Fibroblast of skin of left biceps (primary cell): Measurements from ENCODE around the gene CACNA2D3.
A peak's percentile ranks its signal among the peaks of the same experiment; 100 is the strongest.
"Not testable (repeated sequence)": the region's sequence is repeated elsewhere in the genome, so short reads cannot be mapped to it uniquely, and the experiment has no call there.

Experiments
- DNase-seq, 2 experiments: peaks; one replicate each; pipeline ENCODE4 v3.0.0-alpha.2; 2013; ENCODE audit warnings: low read depth in 2 of 2

Gene CACNA2D3

GRCh38 chr3:54464554-54464953, 342.2 kb downstream of the CACNA2D3 start:
- not testable (repeated sequence) for DNase-seq

DNA sequence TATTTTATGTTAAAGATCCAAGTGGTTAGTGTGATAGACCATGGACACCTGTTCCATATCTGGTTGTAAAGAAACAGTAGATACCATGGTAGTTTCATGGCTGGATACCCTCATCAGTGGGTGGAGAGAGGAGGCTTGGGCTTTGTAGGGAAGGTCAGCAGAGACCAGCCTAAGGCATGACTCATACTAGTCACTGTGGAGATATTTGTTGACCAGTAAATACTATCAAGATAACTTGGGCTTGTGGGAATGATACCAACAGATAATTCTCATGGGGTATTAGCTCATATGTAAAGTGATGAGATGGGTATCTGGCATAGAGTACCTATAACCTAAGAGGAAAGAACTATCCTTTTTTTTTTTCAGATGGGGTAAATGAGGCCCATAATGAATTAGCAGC, 354.5 kb downstream of the CACNA2D3 start:
- no peak for DNase-seq

DNA sequence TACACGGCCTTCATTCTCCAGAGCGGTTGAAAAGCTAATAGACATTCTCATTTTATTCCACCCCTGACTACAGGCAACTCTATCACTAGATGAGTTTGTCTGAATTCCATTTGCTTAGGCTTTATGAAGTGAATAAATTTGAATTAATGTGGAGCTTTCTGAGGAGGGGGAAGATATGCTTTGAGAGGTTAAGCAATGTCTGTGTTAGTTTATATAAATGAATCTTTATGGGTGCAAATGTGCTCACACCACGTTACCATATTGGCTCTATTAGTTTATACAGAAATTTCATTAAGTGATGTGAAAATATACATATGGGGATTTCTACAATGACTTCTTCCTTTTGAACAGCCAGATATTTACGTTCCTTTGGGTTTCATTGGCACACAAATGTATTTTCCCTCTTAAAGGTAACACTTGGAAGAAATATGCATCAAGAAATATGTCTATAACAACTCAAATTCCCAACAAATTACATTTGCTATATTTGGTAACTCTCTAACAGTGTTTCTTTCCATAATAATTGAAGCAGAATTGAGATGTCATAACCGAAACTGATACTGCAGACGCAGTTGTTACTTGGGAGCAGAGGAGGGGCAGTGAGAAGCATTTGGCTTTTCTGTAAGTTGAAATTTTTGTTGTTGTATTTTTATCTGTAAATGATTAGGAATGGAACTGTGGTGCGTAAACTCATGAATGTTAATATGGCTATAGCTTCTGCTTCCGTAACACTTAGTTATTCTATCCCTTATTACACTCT, 359.4 kb downstream of the CACNA2D3 start:
- no peak for DNase-seq

- no peak for DNase-seq
Observed at GRCh38 chr3:54484334-54484733, 362.0 kb downstream of the CACNA2D3 start.

- no peak for DNase-seq
Observed at GRCh38 chr3:54486317-54486716, 364.0 kb downstream of the CACNA2D3 start.

DNA sequence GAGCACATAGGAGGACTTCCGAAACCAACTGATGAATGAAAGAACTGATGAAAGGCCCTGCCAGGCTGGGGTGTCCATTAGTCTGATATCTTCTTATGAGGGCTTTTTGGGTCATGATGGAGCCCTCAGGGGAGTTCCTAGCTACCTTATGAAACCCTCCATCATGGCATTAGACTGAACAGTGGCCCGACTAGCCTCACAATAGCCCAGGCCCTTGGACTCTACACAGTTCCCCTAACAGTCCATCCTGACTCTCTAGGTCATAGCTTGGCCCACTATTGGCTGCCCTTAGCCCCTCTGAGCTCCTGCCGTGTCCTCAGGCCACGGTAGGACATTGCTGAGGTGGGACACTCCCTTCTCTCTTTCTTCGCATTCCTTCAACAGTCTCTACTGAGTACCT, 365.9 kb downstream of the CACNA2D3 start:
- DNase-seq, result no peak

DNA sequence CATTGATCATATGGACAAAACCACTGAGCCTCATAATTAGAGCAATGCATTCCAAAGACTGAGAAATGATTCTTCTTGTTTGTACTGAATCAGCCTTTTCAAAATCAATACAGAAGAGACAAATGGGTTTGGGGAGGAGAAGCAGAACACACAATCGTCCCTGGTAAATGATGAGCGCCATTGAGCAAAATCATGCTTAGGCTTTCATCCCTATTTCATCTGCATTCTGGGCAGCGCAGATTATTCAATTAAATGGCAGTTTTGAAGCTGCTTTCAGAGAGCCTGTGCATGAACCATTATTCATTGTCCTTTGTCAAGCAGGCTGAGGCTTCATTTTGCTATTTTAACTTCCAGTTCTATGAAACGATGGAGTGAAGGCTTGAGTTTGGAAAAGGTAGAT, 371.9 kb downstream of the CACNA2D3 start:
- DNase-seq, result no peak

GRCh38 chr3:54506603-54507002, 384.3 kb downstream of the CACNA2D3 start:
- no peak for DNase-seq

DNA sequence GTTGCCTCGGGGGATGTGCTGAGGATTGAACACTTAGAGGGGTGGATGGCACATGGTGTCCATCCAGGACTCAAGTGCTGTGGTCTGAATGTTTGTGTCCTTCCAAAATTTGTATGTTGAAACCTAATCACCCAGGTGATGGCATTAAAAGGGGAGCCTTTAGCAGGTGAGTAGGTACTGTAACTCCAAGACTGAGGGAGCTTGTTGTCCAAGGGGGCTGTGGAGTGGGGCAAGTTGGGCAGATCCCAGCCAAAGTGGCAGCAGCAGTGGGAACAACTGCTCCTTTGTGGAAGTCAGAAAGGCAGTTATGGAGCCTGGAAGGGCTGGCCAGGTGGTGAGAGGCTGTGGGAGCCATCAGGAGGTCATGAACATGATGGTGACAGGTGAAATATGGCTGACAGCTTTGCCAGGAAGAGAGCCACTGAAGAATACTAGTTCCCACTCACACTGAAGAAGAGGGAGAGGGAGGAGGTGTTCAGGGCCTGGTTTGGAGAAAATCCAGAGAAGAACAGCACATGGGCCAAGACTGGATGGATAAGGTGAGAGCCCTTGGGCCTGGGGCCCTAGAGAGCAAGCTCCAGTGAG, 385.6 kb downstream of the CACNA2D3 start:
- DNase-seq, result no peak

- no peak for DNase-seq
Observed at GRCh38 chr3:54510506-54510905, 388.2 kb downstream of the CACNA2D3 start.

- DNase-seq, result no peak
Observed at GRCh38 chr3:54511766-54512365, 389.5 kb downstream of the CACNA2D3 start.

- no peak for DNase-seq
Observed at GRCh38 chr3:54514006-54514405, 391.7 kb downstream of the CACNA2D3 start.

DNA sequence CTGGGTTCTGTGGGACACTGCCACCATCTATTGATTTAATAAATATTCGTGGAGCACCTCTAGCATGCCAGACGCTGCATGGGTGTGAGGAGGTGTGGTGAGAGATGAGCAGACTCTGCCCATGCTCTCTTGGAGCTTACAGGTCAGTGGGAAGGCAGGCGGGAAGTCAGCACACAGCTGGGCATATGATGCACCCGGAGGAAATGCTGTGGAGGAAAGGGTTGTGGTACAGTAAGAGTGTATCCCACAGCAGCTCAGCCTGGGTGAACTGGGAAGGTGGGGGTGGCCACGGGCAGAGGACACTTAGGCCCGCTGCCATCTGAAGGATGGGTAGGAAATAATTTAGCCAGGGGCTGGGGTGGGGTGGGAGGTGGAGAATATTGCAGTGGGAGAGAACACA, 392.1 kb downstream of the CACNA2D3 start:
- no peak for DNase-seq

- no peak for DNase-seq
Observed at GRCh38 chr3:54515441-54516213, 393.3 kb downstream of the CACNA2D3 start.

DNA sequence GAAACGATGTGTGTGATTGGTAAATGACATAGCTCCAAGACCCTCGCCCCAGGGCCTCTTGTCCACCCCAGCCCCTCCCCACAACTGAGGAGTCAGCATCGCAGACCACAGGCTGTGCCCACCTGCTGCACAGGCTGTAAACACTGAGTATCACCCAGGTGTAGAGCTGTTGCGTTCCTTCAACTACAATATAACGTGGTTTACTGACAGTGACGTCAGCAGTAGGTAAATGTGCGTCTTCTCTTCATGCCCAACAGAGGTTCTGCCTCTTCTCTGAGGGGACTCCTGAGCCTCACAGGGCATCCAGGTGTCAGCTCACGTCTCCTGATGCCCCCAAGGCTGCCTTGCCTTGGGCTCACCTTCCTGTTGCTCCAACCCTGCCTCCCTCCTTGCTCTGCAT, 395.1 kb downstream of the CACNA2D3 start:
- DNase-seq, result no peak

DNA sequence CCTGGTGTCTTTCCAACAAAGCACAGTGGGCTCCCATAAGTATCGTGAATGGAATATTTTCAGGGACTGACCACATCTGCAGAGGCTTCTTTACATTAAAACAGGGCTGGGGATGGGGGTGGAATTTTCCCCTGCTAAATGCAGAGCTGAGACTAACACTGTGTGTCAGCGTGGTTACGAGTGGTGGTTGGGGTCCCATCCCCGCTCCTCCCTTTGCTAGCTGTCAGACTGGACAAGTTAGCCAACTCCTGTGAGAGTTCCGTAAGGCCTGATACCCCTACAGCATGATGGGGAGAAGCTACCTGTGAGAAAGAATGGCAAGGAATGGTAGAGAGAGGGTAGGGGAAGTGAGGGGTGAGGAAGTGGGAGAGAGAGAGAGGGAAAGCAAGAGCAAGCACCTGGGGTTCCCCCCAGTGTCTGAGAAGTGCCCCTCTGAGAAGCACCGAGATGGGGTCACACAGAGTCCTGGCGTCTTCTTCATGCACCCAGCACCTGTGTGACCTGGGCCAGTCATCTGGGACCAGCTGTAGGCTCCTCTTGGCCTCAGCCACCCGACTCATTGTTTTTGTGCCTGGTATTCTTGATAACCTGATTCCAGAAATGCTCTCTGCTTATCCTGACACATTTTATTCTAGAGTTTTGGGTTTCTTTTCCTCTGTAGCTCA, 395.8 kb downstream of the CACNA2D3 start:
- no peak for DNase-seq

GRCh38 chr3:54519493-54519892, 397.1 kb downstream of the CACNA2D3 start:
- DNase-seq, result no peak

- DNase-seq, result no peak
Observed at GRCh38 chr3:54520060-54520459, 397.7 kb downstream of the CACNA2D3 start.

DNA sequence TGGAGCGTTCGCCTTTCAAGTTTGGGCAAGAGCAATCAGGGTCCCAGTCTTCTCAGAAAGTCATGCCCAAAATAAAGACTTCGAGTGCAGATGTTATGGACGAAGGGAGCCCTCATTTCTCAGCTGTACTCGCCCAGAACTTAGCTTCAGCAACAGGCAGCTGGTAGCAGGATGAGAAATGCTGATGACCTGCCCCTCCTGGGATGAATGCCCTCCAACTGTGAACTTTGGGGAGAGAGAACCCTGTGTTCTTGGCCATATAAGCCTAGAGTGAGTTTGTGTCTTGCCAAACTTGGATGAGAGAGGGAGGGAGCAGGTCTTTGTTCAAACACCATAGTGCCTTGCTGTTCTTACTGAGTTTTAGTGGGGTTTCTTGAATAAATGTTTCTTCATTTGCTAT, 405.2 kb downstream of the CACNA2D3 start:
- no peak for DNase-seq

GRCh38 chr3:54527953-54528352, 405.6 kb downstream of the CACNA2D3 start:
- DNase-seq, result peak; percentile 2 to 22

GRCh38 chr3:54528668-54529067, 406.3 kb downstream of the CACNA2D3 start:
- DNase-seq, result no peak

GRCh38 chr3:54530091-54530490, 407.7 kb downstream of the CACNA2D3 start:
- no peak for DNase-seq
